K562 (cell line): ENCODE measurements around the gene AGAP3. TPM values are rescaled to one million over a fixed set of nuclear protein-coding genes. Genes with fewer than 3 reads are reported as not detected.

Source experiments
- ARID1B ChIP-seq: fragments of 450-650 bp; IDR thresholded peaks from 2 replicates; pipeline ENCODE4 v1.6.1; 2016; ENCODE audit warnings: antibody characterized with exemption, mild to moderate bottlenecking, inconsistent platforms
- FIP1L1 ChIP-seq: fragments of 200-400 bp; formaldehyde crosslinking; IDR thresholded peaks from 2 replicates; pipeline ENCODE4 v1.6.1; 2018; ENCODE audit warnings: mild to moderate bottlenecking, low read depth, low read length; ENCODE audit not compliant: poor library complexity, severe bottlenecking
- FOXK1 ChIP-seq: sonication (generic); formaldehyde crosslinking; IDR thresholded peaks from 2 replicates; pipeline ENCODE4 v1.8.0; 2022; ENCODE audit warnings: missing genetic modification reagents, mild to moderate bottlenecking, borderline replicate concordance
- HINFP ChIP-seq: fragments of 450-650 bp; conservative IDR thresholded peaks from 2 replicates; pipeline ENCODE4 v1.6.1; 2016; ENCODE audit warnings: missing genetic modification characterization, low read depth, mild to moderate bottlenecking, control low read depth, missing compliant biosample characterization
- POU5F1 ChIP-seq: fragments of 150-350 bp; IDR thresholded peaks from 2 replicates; pipeline ENCODE4 v1.6.1; 2014; ENCODE audit warnings: borderline replicate concordance, low read length, low read depth, mild to moderate bottlenecking; ENCODE audit not compliant: partially characterized antibody
- RBM25 ChIP-seq: fragments of 200-400 bp; formaldehyde crosslinking; IDR thresholded peaks from 2 replicates; pipeline ENCODE4 v1.6.1; 2018; ENCODE audit warnings: low read length, low read depth, moderate library complexity; ENCODE audit not compliant: severe bottlenecking
- RREB1 ChIP-seq: fragments of 250-450 bp; sonication (Bioruptor Pico); IDR thresholded peaks from 2 replicates; pipeline ENCODE4 v1.4.0; 2020
- SRSF3 ChIP-seq: fragments of 200-400 bp; formaldehyde crosslinking; IDR thresholded peaks from 2 replicates; pipeline ENCODE4 v1.6.1; 2016; ENCODE audit warnings: mild to moderate bottlenecking, low read length, moderate library complexity; ENCODE audit not compliant: insufficient read depth
- TCF3 ChIP-seq: sonication (generic); formaldehyde crosslinking; IDR thresholded peaks from 2 replicates; pipeline ENCODE4 v1.4.0; 2020; ENCODE audit warnings: mild to moderate bottlenecking, missing genetic modification reagents
- TCFL5 ChIP-seq: fragments of 250-450 bp; sonication (Bioruptor Pico); conservative IDR thresholded peaks from 2 replicates; pipeline ENCODE4 v1.6.1; 2021; ENCODE audit warnings: mild to moderate bottlenecking, moderate library complexity, matching md5 sums
- THAP12 ChIP-seq: fragments of 250-450 bp; sonication (Bioruptor Pico); IDR thresholded peaks from 2 replicates; pipeline ENCODE4 v1.9.0; 2021; ENCODE audit warnings: mild to moderate bottlenecking, inconsistent platforms
- ZBTB49 ChIP-seq: sonication (generic); formaldehyde crosslinking; IDR thresholded peaks from 2 replicates; pipeline ENCODE4 v1.8.0; 2022; ENCODE audit warnings: missing genetic modification reagents, mild to moderate bottlenecking, borderline replicate concordance
- ZNF124 ChIP-seq: sonication (generic); formaldehyde crosslinking; IDR thresholded peaks from 2 replicates; pipeline ENCODE4 v1.8.1; 2022; ENCODE audit warnings: missing genetic modification reagents
- ZNF696 ChIP-seq: fragments of 250-450 bp; sonication (Bioruptor Pico); conservative IDR thresholded peaks from 2 replicates; pipeline ENCODE4 v1.4.0; 2020; ENCODE audit warnings: mild to moderate bottlenecking, moderate library complexity
- polyA plus RNA-seq, 8 experiments: library from polyadenylated mRNA; depleted of rRNA in 4 of 8; stranded (reverse) in 5 of 8; unstranded in 3 of 8; fragments of >200 nt; fragmentation: Nextera tagmentation in 2 of 8; fragmentation: Illumina TruSeq in 1 of 8; extraction: Ambion mirVana in 2 of 8; extraction: Trizol in 1 of 8; gene quantifications; 2 replicates each; pipeline versions ENCODE4 v1.2.1 to v1.2.3, GENCODE V29; 2011 to 2014; ENCODE audit warnings: inconsistent platforms in 1 of 8, missing spikeins in 1 of 8
- total RNA-seq, 7 experiments: library from RNA; depleted of rRNA in 6 of 7; stranded (reverse); fragments of >200 nt in 6 of 7; fragmentation: Illumina TruSeq in 2 of 7; extraction: Trizol in 2 of 7; gene quantifications; 2 replicates each; pipeline versions ENCODE4 v1.2.1 to v1.2.3, GENCODE V29; 2011 to 2021; ENCODE audit warnings: low replicate concordance in 1 of 7

The AGAP3 gene
- total and polyA plus RNA-seq, 9 of the 15 experiments (the other 6 are each of a cell fraction or from before 2014, with no cell fraction given): 3.4 to 208 (median 62.2) TPM

- peak; percentile 56; the same call in 1 of the 2 replicates for TF ChIP-seq THAP12
- peak; percentile 72 for TF ChIP-seq FIP1L1
- no peak for TF ChIP-seq ZBTB49 (CRISPR knock-in tag)
- no peak for TF ChIP-seq ZNF124 (CRISPR knock-in tag)
- TF ChIP-seq ZNF696 (CRISPR knock-in tag): no peak
- no peak for TF ChIP-seq RBM25
- no peak for TF ChIP-seq POU5F1
- no peak for TF ChIP-seq SRSF3
- no peak for TF ChIP-seq ARID1B
- 0 out of 2 replicates have a peak, but pooled peaks have one; percentile 50 for TF ChIP-seq FOXK1 (CRISPR knock-in tag)
- TF ChIP-seq HINFP (tag): no peak
- no peak for TF ChIP-seq TCF3
- no peak for TF ChIP-seq RREB1
- no peak for TF ChIP-seq TCFL5 (CRISPR knock-in tag)
Measured at GRCh38 chr7:151062399-151063211, 23.7 kb upstream of the AGAP3 start (continued).
